ENCODE results near the gene UBXN7.

DNA sequence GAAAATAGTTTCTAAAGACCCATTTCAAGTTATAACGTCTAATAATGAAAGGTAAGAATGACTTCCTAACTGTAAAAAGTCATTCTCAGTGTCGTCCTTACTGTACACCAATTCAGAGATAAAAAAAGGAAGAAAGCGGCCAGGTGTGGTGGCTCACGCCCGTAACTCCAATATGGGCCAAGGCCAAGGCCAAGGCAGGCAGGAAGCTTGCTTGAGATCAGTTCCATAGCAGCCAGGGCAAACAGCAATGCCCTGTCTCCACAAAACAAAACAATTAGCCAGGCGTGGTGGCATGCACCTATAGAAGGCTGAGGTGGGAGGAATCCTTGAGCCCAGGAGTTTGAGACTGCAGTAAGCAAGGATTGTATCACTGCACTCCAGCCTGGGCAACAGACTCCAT, 31.9 kb downstream of the UBXN7 start:
- TF ChIP-seq EZH2phosphoT487 (IDR thresholded peaks at IDR 0.05; ENCODE audit: borderline replicate concordance, low read length) = no peak
- TF ChIP-seq, protein P1, sequence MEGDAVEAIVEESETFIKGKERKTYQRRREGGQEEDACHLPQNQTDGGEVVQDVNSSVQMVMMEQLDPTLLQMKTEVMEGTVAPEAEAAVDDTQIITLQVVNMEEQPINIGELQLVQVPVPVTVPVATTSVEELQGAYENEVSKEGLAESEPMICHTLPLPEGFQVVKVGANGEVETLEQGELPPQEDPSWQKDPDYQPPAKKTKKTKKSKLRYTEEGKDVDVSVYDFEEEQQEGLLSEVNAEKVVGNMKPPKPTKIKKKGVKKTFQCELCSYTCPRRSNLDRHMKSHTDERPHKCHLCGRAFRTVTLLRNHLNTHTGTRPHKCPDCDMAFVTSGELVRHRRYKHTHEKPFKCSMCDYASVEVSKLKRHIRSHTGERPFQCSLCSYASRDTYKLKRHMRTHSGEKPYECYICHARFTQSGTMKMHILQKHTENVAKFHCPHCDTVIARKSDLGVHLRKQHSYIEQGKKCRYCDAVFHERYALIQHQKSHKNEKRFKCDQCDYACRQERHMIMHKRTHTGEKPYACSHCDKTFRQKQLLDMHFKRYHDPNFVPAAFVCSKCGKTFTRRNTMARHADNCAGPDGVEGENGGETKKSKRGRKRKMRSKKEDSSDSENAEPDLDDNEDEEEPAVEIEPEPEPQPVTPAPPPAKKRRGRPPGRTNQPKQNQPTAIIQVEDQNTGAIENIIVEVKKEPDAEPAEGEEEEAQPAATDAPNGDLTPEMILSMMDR (conservative IDR thresholded peaks at IDR 0.05; ENCODE audit: low read depth, low read length) = no peak
- TF ChIP-seq EZH2 (IDR thresholded peaks at IDR 0.05; ENCODE audit: low read length, unreplicated experiment) = no peak

Measured in PC-3 (cell line).